ENCODE results near the gene ENAH.

Gene ENAH

GRCh38 chr1:225612287-225612686 is 40.6 kb downstream of the ENAH start:
- H3K79me2 ChIP-seq (ENCODE audit: low read length), result peaks cover 4% of the 10 kb centered on the region; the same call in 1 of the 2 replicates
- H3K4me2 ChIP-seq (ENCODE audit: low read length), result no peak overlapping the region
- no peak overlapping the region for H3K4me3 ChIP-seq (ENCODE audit: low read length)
- no peak overlapping the region for H2AFZ ChIP-seq (ENCODE audit: low read depth, low read length)
- no peaks in the 10 kb centered on the region for H3K9me3 ChIP-seq (ENCODE audit: insufficient read depth, low read length)
- no peaks in the 10 kb centered on the region for H4K20me1 ChIP-seq (ENCODE audit: insufficient read depth, low read length)
- TF ChIP-seq EZH2phosphoT487 (IDR thresholded peaks at IDR 0.05; ENCODE audit: low read depth), result no peak
- TF ChIP-seq, protein P1, sequence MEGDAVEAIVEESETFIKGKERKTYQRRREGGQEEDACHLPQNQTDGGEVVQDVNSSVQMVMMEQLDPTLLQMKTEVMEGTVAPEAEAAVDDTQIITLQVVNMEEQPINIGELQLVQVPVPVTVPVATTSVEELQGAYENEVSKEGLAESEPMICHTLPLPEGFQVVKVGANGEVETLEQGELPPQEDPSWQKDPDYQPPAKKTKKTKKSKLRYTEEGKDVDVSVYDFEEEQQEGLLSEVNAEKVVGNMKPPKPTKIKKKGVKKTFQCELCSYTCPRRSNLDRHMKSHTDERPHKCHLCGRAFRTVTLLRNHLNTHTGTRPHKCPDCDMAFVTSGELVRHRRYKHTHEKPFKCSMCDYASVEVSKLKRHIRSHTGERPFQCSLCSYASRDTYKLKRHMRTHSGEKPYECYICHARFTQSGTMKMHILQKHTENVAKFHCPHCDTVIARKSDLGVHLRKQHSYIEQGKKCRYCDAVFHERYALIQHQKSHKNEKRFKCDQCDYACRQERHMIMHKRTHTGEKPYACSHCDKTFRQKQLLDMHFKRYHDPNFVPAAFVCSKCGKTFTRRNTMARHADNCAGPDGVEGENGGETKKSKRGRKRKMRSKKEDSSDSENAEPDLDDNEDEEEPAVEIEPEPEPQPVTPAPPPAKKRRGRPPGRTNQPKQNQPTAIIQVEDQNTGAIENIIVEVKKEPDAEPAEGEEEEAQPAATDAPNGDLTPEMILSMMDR (IDR thresholded peaks at IDR 0.05; ENCODE audit: low read depth, low read length), result no peak
- no peaks in the 10 kb centered on the region for H3K36me3 ChIP-seq (replicated peaks; ENCODE audit: low read depth, low read length)
- H3K27me3 ChIP-seq (ENCODE audit: low read depth, low read length), result no peaks in the 10 kb centered on the region
- H3K27ac ChIP-seq (ENCODE audit: low read length), result no peak overlapping the region
- H3K9ac ChIP-seq (ENCODE audit: low read length), result no peak overlapping the region
- 0 out of 2 replicates have a peak, but pooled peaks cover 3% of the 10 kb centered on the region for H3K4me1 ChIP-seq (ENCODE audit: low read length)

DNA sequence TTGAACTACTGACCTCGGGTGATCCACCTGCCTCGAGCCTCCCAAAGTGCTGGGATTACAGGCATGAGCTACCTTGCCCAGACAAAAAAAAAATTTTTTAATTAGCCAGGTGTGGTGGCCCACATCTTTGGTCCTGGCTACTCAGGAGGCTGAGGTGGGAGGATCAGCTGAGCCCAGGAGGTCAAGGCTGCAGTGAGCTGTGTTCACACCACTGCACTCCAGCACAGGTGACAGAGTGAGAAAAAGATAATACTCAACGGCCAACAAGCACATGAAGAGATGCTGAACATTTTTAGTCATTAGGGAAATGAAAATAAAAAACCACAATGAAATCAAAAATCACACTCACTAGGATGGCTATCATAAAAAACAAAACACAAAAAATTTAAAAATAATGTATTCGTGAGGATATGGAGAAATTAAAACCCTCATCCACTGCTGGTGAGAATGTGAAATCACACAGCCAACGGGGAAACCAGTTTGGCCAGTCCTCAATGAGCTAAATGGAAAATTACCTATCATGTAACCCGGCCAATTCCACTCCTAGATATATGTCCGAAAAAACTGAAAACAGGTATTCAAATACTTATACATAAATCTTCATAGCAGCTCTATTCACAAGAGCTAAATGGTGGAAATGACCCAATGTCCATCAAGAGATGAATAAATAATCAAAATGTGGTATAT is 41.2 kb downstream of the ENAH start:
- Histone ChIP-seq H3K4me1 (ENCODE audit: low read length) (0 out of 2 replicates have a peak, but pooled peaks cover 3% of the 10 kb centered on the region), H3K27me3 (ENCODE audit: low read depth, low read length) (no peaks in the 10 kb centered on the region), H3K9ac (ENCODE audit: low read length) (no peak overlapping the region), H3K9me3 (ENCODE audit: insufficient read depth, low read length) (no peaks in the 10 kb centered on the region), H3K36me3 (replicated peaks; ENCODE audit: low read depth, low read length) (no peaks in the 10 kb centered on the region), H3K79me2 (ENCODE audit: low read length) (peaks cover 6% of the 10 kb centered on the region; the same call in 1 of the 2 replicates), H3K4me2 (ENCODE audit: low read length) (no peak overlapping the region), H2AFZ (ENCODE audit: low read depth, low read length) (no peak overlapping the region), H3K27ac (ENCODE audit: low read length) (no peak overlapping the region), H3K4me3 (ENCODE audit: low read length) (no peak overlapping the region), H4K20me1 (ENCODE audit: insufficient read depth, low read length) (no peaks in the 10 kb centered on the region)
- TF ChIP-seq, protein P1 (IDR thresholded peaks at IDR 0.05; ENCODE audit: low read depth, low read length), result no peak
- no peak for TF ChIP-seq EZH2phosphoT487 (IDR thresholded peaks at IDR 0.05; ENCODE audit: low read depth)

- H3K27ac ChIP-seq (ENCODE audit: low read length), result no peak overlapping the region
- H3K9me3 ChIP-seq (ENCODE audit: insufficient read depth, low read length), result no peaks in the 10 kb centered on the region
- peaks cover 6% of the 10 kb centered on the region; the same call in 1 of the 2 replicates for H3K79me2 ChIP-seq (ENCODE audit: low read length)
- no peak overlapping the region for H3K9ac ChIP-seq (ENCODE audit: low read length)
- H3K4me3 ChIP-seq (ENCODE audit: low read length), result no peak overlapping the region
- H4K20me1 ChIP-seq (ENCODE audit: insufficient read depth, low read length), result no peaks in the 10 kb centered on the region
- no peak overlapping the region for H2AFZ ChIP-seq (ENCODE audit: low read depth, low read length)
- no peak for TF ChIP-seq EZH2phosphoT487 (IDR thresholded peaks at IDR 0.05; ENCODE audit: low read depth)
- TF ChIP-seq, protein P1 (IDR thresholded peaks at IDR 0.05; ENCODE audit: low read depth, low read length), result no peak
- H3K4me2 ChIP-seq (ENCODE audit: low read length), result no peak overlapping the region
- H3K4me1 ChIP-seq (ENCODE audit: low read length), result 0 out of 2 replicates have a peak, but pooled peaks cover 3% of the 10 kb centered on the region
- H3K36me3 ChIP-seq (replicated peaks; ENCODE audit: low read depth, low read length), result no peaks in the 10 kb centered on the region
- H3K27me3 ChIP-seq (ENCODE audit: low read depth, low read length), result no peaks in the 10 kb centered on the region
These were observed 42.4 kb downstream of the ENAH start for GRCh38 chr1:225610539-225610938.

GRCh38 chr1:225608014-225608796 is 44.7 kb downstream of the ENAH start:
- H3K79me2 ChIP-seq (ENCODE audit: low read length), result peaks cover 6% of the 10 kb centered on the region; the same call in 1 of the 2 replicates
- H4K20me1 ChIP-seq (ENCODE audit: insufficient read depth, low read length), result no peaks in the 10 kb centered on the region
- H3K36me3 ChIP-seq (replicated peaks; ENCODE audit: low read depth, low read length), result no peaks in the 10 kb centered on the region
- H3K4me3 ChIP-seq (ENCODE audit: low read length), result no peak overlapping the region
- TF ChIP-seq EZH2phosphoT487 (IDR thresholded peaks at IDR 0.05; ENCODE audit: low read depth), result no peak
- TF ChIP-seq, protein P1 (IDR thresholded peaks at IDR 0.05; ENCODE audit: low read depth, low read length), result no peak
- no peaks in the 10 kb centered on the region for H3K27me3 ChIP-seq (ENCODE audit: low read depth, low read length)
- H2AFZ ChIP-seq (ENCODE audit: low read depth, low read length), result no peak overlapping the region
- no peak overlapping the region for H3K4me2 ChIP-seq (ENCODE audit: low read length)
- no peak overlapping the region for H3K27ac ChIP-seq (ENCODE audit: low read length)
- H3K9ac ChIP-seq (ENCODE audit: low read length), result no peak overlapping the region
- H3K9me3 ChIP-seq (ENCODE audit: insufficient read depth, low read length), result no peaks in the 10 kb centered on the region
- 0 out of 2 replicates have a peak, but pooled peaks cover 3% of the 10 kb centered on the region for H3K4me1 ChIP-seq (ENCODE audit: low read length)
